NK-92 treated with Interleukin-12 subunit alpha and Interleukin-12 subunit beta, amount 100 ng/mL, for 24 hours (cell line): ENCODE measurements around the gene CERS3.
A peak's percentile ranks its signal among the peaks of the same experiment; 100 is the strongest.

ENCODE experiments used
- DNase-seq: peaks from one replicate; lab custom pipeline; 2025; lab: John Stamatoyannopoulos, UW

The CERS3 gene

DNA sequence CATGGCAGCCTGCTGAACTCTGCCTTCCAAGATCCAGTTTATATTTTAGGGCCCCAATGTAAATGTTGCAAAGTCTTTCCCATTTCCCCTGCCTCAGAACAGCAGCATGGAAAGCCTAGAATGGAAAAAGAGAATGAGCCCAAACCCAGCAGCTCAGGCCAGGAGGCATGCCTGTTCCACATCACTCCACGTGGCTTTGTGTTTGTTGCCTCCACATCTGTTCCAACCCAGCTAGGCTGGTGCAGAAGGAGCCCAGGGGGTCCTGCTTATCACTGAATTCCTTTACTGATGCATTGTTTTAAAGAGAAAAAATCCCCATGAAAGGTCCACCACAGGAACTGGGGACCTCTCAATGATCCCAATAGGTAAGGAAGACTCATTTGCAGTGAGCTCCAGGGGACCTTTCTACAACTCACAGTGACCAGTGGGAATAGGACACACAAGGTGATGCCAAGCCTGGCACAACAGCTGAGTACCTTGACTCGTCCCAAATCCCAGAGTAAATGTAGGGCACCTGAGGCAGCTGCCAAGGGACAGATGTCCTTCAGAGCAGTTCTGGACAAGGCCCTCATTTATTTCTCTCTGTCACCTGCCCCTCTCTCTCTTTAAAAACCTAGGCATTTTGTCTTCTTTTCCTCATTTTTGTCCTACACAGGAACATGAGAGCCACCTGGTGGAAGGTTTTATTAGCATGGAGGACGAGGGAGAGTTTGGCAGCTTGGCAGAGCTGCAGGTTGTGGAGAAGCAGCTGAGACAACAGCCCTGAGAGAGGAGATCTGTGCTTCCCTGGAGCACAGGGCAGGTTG lies 145.2 kb downstream of the CERS3 start:
- DNase-seq: no peak

DNA sequence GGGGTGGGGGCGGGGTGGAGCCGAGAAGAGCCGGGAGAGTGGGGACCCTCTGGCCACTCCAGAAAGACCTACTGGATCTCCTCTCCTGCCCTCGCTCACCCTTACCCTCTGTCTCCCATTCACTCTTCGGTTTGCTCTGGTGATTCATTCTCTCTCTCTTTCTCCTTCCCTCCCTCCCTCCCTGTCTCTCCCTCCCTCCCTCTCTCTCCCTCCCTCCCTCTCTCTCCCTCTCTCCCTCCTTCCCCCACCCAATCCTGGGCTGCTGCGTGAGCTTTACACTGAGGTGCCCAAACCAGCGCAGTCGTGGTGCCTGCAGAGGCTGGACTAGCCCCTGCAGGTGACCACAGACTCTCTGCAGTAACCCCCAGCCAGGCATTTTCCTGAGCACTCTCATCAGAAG lies 154.8 kb downstream of the CERS3 start:
- DNase-seq: no peak

GRCh38 chr15:100373120-100373896 lies 155.4 kb downstream of the CERS3 start:
- no peak for DNase-seq

DNA sequence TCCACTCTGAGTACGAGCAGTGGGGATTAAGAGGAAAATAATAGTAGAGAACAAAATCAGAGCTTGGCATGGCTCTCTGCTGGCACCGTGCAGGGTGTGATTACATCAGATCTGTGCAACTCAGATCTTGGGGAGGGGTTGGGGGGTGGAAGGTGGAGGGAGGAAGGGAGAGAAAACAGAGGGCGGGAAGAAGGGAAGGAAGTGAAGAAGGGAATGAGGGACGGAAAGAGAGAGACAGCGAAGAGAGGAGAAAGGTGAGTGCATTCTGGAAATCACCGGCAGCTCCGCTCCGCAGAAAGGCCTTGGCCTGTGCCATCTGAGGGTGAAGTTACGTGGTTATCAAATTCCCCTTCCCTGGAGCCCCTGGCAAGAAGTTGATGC lies 156.0 kb downstream of the CERS3 start:
- DNase-seq: no peak

DNA sequence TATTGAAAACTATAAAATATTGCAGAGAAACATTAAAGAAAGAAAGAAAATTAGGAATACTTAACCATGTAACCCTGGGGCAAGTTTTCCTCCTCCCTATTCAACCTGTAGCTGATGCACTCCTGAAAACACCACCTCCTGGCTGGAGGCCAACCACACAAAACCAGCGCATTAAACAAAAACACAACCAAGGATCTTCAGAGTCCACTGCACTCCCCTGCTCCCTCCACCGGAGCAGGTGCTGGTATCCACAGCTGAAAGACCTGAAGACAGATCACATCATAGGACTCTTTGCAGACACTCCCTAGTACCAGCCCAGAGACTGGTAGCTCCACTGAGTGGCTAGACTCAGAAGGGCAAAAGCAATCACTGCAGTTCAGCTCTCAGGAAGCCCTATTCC lies 173.4 kb downstream of the CERS3 start:
- no peak for DNase-seq

GRCh38 chr15:100353449-100353848 lies 175.3 kb downstream of the CERS3 start:
- peak; percentile 43 for DNase-seq

- DNase-seq: peak; percentile 60
These were observed 178.1 kb downstream of the CERS3 start for GRCh38 chr15:100350434-100351226.
